GM23248 (cell line): ENCODE results near the gene ARRB1. TPM values are rescaled to one million over a fixed set of nuclear protein-coding genes. Genes with fewer than 3 reads are reported as not detected.

Source experiments
- DNase-seq: peaks from one replicate; pipeline ENCODE4 v3.0.0-alpha.2; 2015
- H2AFZ ChIP-seq: fragments of 200-600 bp; sonication (generic); 2 replicates; pipeline ENCODE4 v1.6.1; 2016; ENCODE audit warnings: antibody characterized with exemption
- H3F3A ChIP-seq: fragments of 200-600 bp; sonication (generic); 2 replicates; pipeline ENCODE4 v1.6.1; 2016; ENCODE audit warnings: mild to moderate bottlenecking, antibody characterized with exemption, mixed run types; ENCODE audit not compliant: insufficient read depth
- H3K27ac ChIP-seq: fragments of 200-600 bp; sonication (generic); 2 replicates; pipeline ENCODE4 v1.5.1; 2016; ENCODE audit warnings: mild to moderate bottlenecking
- H3K27me3 ChIP-seq: fragments of 200-600 bp; sonication (generic); replicated peaks from 2 replicates; pipeline ENCODE4 v1.6.1; 2016; ENCODE audit warnings: mild to moderate bottlenecking; ENCODE audit not compliant: insufficient read depth
- H3K36me3 ChIP-seq: fragments of 200-600 bp; sonication (generic); 2 replicates; pipeline ENCODE4 v1.6.1; 2016; ENCODE audit warnings: low read depth, mild to moderate bottlenecking
- H3K4me1 ChIP-seq: fragments of 200-600 bp; sonication (generic); 2 replicates; pipeline ENCODE4 v1.6.1; 2016; ENCODE audit warnings: mild to moderate bottlenecking; ENCODE audit not compliant: insufficient read depth
- H3K4me2 ChIP-seq: fragments of 200-600 bp; sonication (generic); one replicate; pipeline ENCODE4 v1.6.1; 2016; ENCODE audit warnings: mild to moderate bottlenecking; ENCODE audit not compliant: unreplicated experiment
- H3K4me3 ChIP-seq: fragments of 200-600 bp; sonication (generic); 2 replicates; pipeline ENCODE4 v1.5.1; 2016; ENCODE audit warnings: mild to moderate bottlenecking
- H3K79me2 ChIP-seq: fragments of 200-600 bp; sonication (generic); 2 replicates; pipeline ENCODE4 v1.6.1; 2016; ENCODE audit warnings: mild to moderate bottlenecking; ENCODE audit not compliant: insufficient read depth
- H3K9ac ChIP-seq: fragments of 200-600 bp; sonication (generic); 2 replicates; pipeline ENCODE4 v1.6.1; 2016; ENCODE audit warnings: mild to moderate bottlenecking
- H3K9me2 ChIP-seq: fragments of 200-600 bp; sonication (generic); 2 replicates; pipeline ENCODE4 v1.6.1; 2016; ENCODE audit warnings: mixed run types, mild to moderate bottlenecking, moderate library complexity; ENCODE audit not compliant: insufficient read depth
- H3K9me3 ChIP-seq: fragments of 200-600 bp; sonication (generic); one replicate; pipeline ENCODE4 v1.6.1; 2017; ENCODE audit warnings: low read depth
- H4K20me1 ChIP-seq: fragments of 200-600 bp; sonication (generic); 2 replicates; pipeline ENCODE4 v1.6.0; 2016; ENCODE audit not compliant: insufficient read depth
- EZH2 ChIP-seq: fragments of 200-600 bp; sonication (generic); IDR thresholded peaks from 2 replicates; pipeline ENCODE4 v1.6.1; 2018; ENCODE audit warnings: antibody characterized with exemption, mild to moderate bottlenecking; ENCODE audit not compliant: insufficient read depth, poor library complexity, severe bottlenecking
- EZH2phosphoT487 ChIP-seq: fragments of 200-600 bp; sonication (generic); IDR thresholded peaks from 2 replicates; pipeline ENCODE4 v1.6.1; 2018; ENCODE audit warnings: antibody characterized with exemption, moderate library complexity, mild to moderate bottlenecking, low read depth; ENCODE audit not compliant: insufficient read depth
- whole genome bisulfite sequencing, 2 experiments: methylation state at CpG; one replicate each; pipeline ENCODE4 v1.1.6; 2015 to 2017; ENCODE audit warnings: low lambda C conversion rate in 2 of 2, low coverage in 1 of 2; ENCODE audit errors: missing lambda C conversion rate in 2 of 2; 5-methylcytosine and 5-hydroxymethylcytosine counted together
- in situ Hi-C: fragments of 300-500 bp; cut with MboI; formaldehyde crosslinking; loops from 2 replicates; pipeline ENCODE4 v1.15.0; 2020
- polyA plus RNA-seq: library from polyadenylated mRNA; unstranded; fragments of >200 nt; fragmentation: Nextera tagmentation; extraction: Ambion mirVana; gene quantifications from 2 replicates; pipeline ENCODE4 v1.2.1, GENCODE V29; 2016
- total RNA-seq: library from RNA; depleted of rRNA; stranded (reverse); fragments of >200 nt; shearing (Covaris generic); gene quantifications from 2 replicates; pipeline ENCODE4 v1.2.3, GENCODE V29; 2014

The ARRB1 gene
- total and polyA plus RNA-seq, 2 experiments from 2014 or later: 2.0 to 3.1 TPM

GRCh38 chr11:75246006-75246670 lies 105.3 kb downstream of the ARRB1 start:
- no peaks in the 10 kb centered on the region for H3F3A ChIP-seq
- peaks cover 37% of the 10 kb centered on the region for H3K27me3 ChIP-seq
- H3K9me3 ChIP-seq: no peaks in the 10 kb centered on the region
- TF ChIP-seq EZH2phosphoT487 (no peak), EZH2 (no peak)
- no peak overlapping the region for H3K9ac ChIP-seq
- 39 to 42% methylated on average over 7 of the region's 7 CpGs for WGBS, 2 experiments
- H3K4me1 ChIP-seq: no peaks in the 10 kb centered on the region
- no peaks in the 10 kb centered on the region for H3K9me2 ChIP-seq
- in situ Hi-C loops: loop anchor here (10.0 kb wide), 1 partner anchor 111 kb away; no protein-coding TSS in a partner anchor
- H3K79me2 ChIP-seq: no peaks in the 10 kb centered on the region
- H3K4me3 ChIP-seq: no peak overlapping the region
- no peaks in the 10 kb centered on the region for H4K20me1 ChIP-seq
- H3K36me3 ChIP-seq: no peaks in the 10 kb centered on the region
- no peak overlapping the region for H3K27ac ChIP-seq
- H3K4me2 ChIP-seq: no peak overlapping the region
- H2AFZ ChIP-seq: no peak overlapping the region
- no peak for DNase-seq

GRCh38 chr11:75245356-75246005 lies 106.0 kb downstream of the ARRB1 start:
- Histone ChIP-seq H3K4me3 (no peak overlapping the region), H2AFZ (no peak overlapping the region), H3K4me1 (no peaks in the 10 kb centered on the region), H3K9me2 (no peaks in the 10 kb centered on the region), H3F3A (no peaks in the 10 kb centered on the region), H3K36me3 (no peaks in the 10 kb centered on the region), H3K9ac (no peak overlapping the region), H3K27ac (no peak overlapping the region), H3K4me2 (no peak overlapping the region), H3K27me3 (peaks cover 37% of the 10 kb centered on the region), H3K79me2 (no peaks in the 10 kb centered on the region), H4K20me1 (no peaks in the 10 kb centered on the region), H3K9me3 (no peaks in the 10 kb centered on the region)
- TF ChIP-seq EZH2 (no peak), EZH2phosphoT487 (no peak)
- in situ Hi-C loops: loop anchor here (10.0 kb wide), 1 partner anchor 111 kb away; no protein-coding TSS in a partner anchor
- 51 to 54% methylated on average over 5 of the region's 5 CpGs for WGBS, 2 experiments
- DNase-seq: no peak

- in situ Hi-C loops: loop anchor here (10.0 kb wide), 1 partner anchor 109 kb away; no protein-coding TSS in a partner anchor
- no peak overlapping the region for H3K4me2 ChIP-seq
- no peak for DNase-seq
- H3K36me3 ChIP-seq: no peaks in the 10 kb centered on the region
- no peaks in the 10 kb centered on the region for H4K20me1 ChIP-seq
- H3K4me3 ChIP-seq: no peak overlapping the region
- H3K27ac ChIP-seq: no peak overlapping the region
- no peak overlapping the region for H2AFZ ChIP-seq
- H3K79me2 ChIP-seq: no peaks in the 10 kb centered on the region
- no peaks in the 10 kb centered on the region for H3K9me3 ChIP-seq
- no peak overlapping the region for H3K9ac ChIP-seq
- H3K4me1 ChIP-seq: no peaks in the 10 kb centered on the region
- TF ChIP-seq EZH2: no peak
- TF ChIP-seq EZH2phosphoT487: no peak
- no peaks in the 10 kb centered on the region for H3K9me2 ChIP-seq
- H3K27me3 ChIP-seq: peaks cover 40% of the 10 kb centered on the region
- 70 to 73% methylated on average over 10 of the region's 10 CpGs for WGBS, 2 experiments
- H3F3A ChIP-seq: no peaks in the 10 kb centered on the region
Measured at GRCh38 chr11:75244052-75244814, 107.2 kb downstream of the ARRB1 start.
